ENCODE results near the gene PDE8A.

The PDE8A gene

GRCh38 chr15:85071504-85071903, 89.8 kb downstream of the PDE8A start:
- DNase-seq (ENCODE audit: low read depth in 4 of 4, low spot score in 1 of 4), result no peak

GRCh38 chr15:85072917-85073316, 91.3 kb downstream of the PDE8A start:
- no peak for DNase-seq (ENCODE audit: low read depth in 4 of 4, low spot score in 1 of 4)

- DNase-seq (ENCODE audit: low read depth in 4 of 4, low spot score in 1 of 4), result peak in 1 of 4 experiments; percentile 2
Observed at GRCh38 chr15:85073556-85074194, 92.0 kb downstream of the PDE8A start.

GRCh38 chr15:85086855-85087254, 105.2 kb downstream of the PDE8A start:
- DNase-seq (ENCODE audit: low read depth in 4 of 4, low spot score in 1 of 4), result no peak

GRCh38 chr15:85088300-85088699, 106.6 kb downstream of the PDE8A start:
- no peak for DNase-seq (ENCODE audit: low read depth in 4 of 4, low spot score in 1 of 4)

- DNase-seq (ENCODE audit: low read depth in 4 of 4, low spot score in 1 of 4), result no peak
Observed at GRCh38 chr15:85089929-85090597, 108.4 kb downstream of the PDE8A start.

- DNase-seq (ENCODE audit: low read depth in 4 of 4, low spot score in 1 of 4), result no peak
Observed at GRCh38 chr15:85091990-85092389, 110.3 kb downstream of the PDE8A start.

GRCh38 chr15:85094685-85095084, 113.0 kb downstream of the PDE8A start:
- DNase-seq (ENCODE audit: low read depth in 4 of 4, low spot score in 1 of 4), result no peak

- no peak for DNase-seq (ENCODE audit: low read depth in 4 of 4, low spot score in 1 of 4)
Observed at GRCh38 chr15:85095566-85095965, 113.9 kb downstream of the PDE8A start.

GRCh38 chr15:85097250-85097649, 115.6 kb downstream of the PDE8A start:
- no peak for DNase-seq (ENCODE audit: low read depth in 4 of 4, low spot score in 1 of 4)

GRCh38 chr15:85097725-85098124, 116.1 kb downstream of the PDE8A start:
- no peak for DNase-seq (ENCODE audit: low read depth in 4 of 4, low spot score in 1 of 4)

GRCh38 chr15:85099195-85099803, 117.6 kb downstream of the PDE8A start:
- DNase-seq (ENCODE audit: low read depth in 4 of 4, low spot score in 1 of 4), result no peak

- no peak for DNase-seq (ENCODE audit: low read depth in 4 of 4, low spot score in 1 of 4)
Observed at GRCh38 chr15:85100186-85100937, 118.7 kb downstream of the PDE8A start.

GRCh38 chr15:85104584-85104983, 122.9 kb downstream of the PDE8A start:
- DNase-seq (ENCODE audit: low read depth in 4 of 4, low spot score in 1 of 4), result no peak

- no peak for DNase-seq (ENCODE audit: low read depth in 4 of 4, low spot score in 1 of 4)
Observed at GRCh38 chr15:85108136-85108535, 126.5 kb downstream of the PDE8A start.

- DNase-seq (ENCODE audit: low read depth in 4 of 4, low spot score in 1 of 4), result no peak
Observed at GRCh38 chr15:85109333-85109732, 127.7 kb downstream of the PDE8A start.

GRCh38 chr15:85112997-85113396, 131.3 kb downstream of the PDE8A start:
- DNase-seq (ENCODE audit: low read depth in 4 of 4, low spot score in 1 of 4), result no peak

GRCh38 chr15:85114886-85115285, 133.2 kb downstream of the PDE8A start:
- no peak for DNase-seq (ENCODE audit: low read depth in 4 of 4, low spot score in 1 of 4)

- DNase-seq (ENCODE audit: low read depth in 4 of 4, low spot score in 1 of 4), result no peak
Observed at GRCh38 chr15:85116066-85116465, 134.4 kb downstream of the PDE8A start.

GRCh38 chr15:85116494-85116893, 134.8 kb downstream of the PDE8A start:
- no peak for DNase-seq (ENCODE audit: low read depth in 4 of 4, low spot score in 1 of 4)

GRCh38 chr15:85116925-85117646, 135.4 kb downstream of the PDE8A start:
- DNase-seq (ENCODE audit: low read depth in 4 of 4, low spot score in 1 of 4), result no peak

Data from stimulated activated CD4-positive, alpha-beta T cell treated with anti-CD3 and anti-CD28 coated beads, Interleukin-1b, Interleukin-23, amount 100 ng/mL, for 24 hours (primary cell).